Nephron progenitor cell (in vitro differentiated cells): Measurements from ENCODE around the gene KREMEN1.

Experiments used
- DNase-seq: peaks from one replicate; pipeline ENCODE4 v3.0.0; 2021
- H3K27ac Mint-ChIP-seq: 2 replicates; pipeline ENCODE4 v1.8.0; 2021; ENCODE audit warnings: mild to moderate bottlenecking, moderate library complexity, mixed read lengths
- H3K27me3 Mint-ChIP-seq: 2 replicates; pipeline ENCODE4 v1.8.0; 2021; ENCODE audit warnings: mild to moderate bottlenecking, low read depth, mixed read lengths; ENCODE audit not compliant: poor library complexity
- H3K36me3 Mint-ChIP-seq: 2 replicates; pipeline ENCODE4 v1.8.0; 2021; ENCODE audit warnings: low read depth, mixed read lengths
- H3K4me1 Mint-ChIP-seq: 2 replicates; pipeline ENCODE4 v1.8.0; 2021; ENCODE audit warnings: mixed read lengths
- H3K4me3 Mint-ChIP-seq: 2 replicates; pipeline ENCODE4 v1.8.0; 2021; ENCODE audit warnings: mild to moderate bottlenecking, moderate library complexity, mixed read lengths
- H3K9me3 Mint-ChIP-seq: 2 replicates; pipeline ENCODE4 v1.8.0; 2021; ENCODE audit warnings: mild to moderate bottlenecking, moderate library complexity, mixed read lengths
- TF ChIP-seq, protein P1 (sequence below): fragments of 200-600 bp; sonication (generic); IDR thresholded peaks from 2 replicates; pipeline ENCODE4 v1.5.0; 2021; ENCODE audit warnings: antibody characterized with exemption

Gene KREMEN1

DNA sequence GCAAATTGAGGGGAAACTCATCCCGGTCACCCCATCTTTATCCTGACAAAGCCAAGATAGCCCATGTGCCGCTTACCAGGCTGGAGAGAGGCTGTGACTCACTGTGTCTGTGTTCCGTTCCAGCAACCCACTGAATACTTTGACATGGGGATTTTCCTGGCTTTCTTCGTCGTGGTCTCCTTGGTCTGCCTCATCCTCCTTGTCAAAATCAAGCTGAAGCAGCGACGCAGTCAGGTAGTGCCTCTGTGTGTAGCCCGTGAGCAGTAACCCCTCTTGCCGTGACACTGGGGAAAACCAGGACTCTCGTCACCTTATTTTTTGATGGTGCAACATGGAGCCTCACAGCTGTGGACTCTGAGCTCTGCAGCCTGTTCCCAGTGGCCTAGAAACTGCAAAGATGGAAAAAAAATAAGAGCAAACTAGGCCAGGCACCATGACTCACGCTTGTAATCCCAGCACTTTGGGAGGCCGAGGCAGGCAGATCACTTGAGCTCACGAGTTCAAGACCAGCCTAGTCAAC is 28.1 kb upstream of the KREMEN1 start:
- TF ChIP-seq, protein P1, sequence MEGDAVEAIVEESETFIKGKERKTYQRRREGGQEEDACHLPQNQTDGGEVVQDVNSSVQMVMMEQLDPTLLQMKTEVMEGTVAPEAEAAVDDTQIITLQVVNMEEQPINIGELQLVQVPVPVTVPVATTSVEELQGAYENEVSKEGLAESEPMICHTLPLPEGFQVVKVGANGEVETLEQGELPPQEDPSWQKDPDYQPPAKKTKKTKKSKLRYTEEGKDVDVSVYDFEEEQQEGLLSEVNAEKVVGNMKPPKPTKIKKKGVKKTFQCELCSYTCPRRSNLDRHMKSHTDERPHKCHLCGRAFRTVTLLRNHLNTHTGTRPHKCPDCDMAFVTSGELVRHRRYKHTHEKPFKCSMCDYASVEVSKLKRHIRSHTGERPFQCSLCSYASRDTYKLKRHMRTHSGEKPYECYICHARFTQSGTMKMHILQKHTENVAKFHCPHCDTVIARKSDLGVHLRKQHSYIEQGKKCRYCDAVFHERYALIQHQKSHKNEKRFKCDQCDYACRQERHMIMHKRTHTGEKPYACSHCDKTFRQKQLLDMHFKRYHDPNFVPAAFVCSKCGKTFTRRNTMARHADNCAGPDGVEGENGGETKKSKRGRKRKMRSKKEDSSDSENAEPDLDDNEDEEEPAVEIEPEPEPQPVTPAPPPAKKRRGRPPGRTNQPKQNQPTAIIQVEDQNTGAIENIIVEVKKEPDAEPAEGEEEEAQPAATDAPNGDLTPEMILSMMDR: no peak
- H3K4me1 Mint-ChIP-seq: peaks cover 27% of the 10 kb centered on the region
- no peak for DNase-seq
- no peak overlapping the region for H3K27ac Mint-ChIP-seq
- H3K27me3 Mint-ChIP-seq: no peaks in the 10 kb centered on the region
- H3K36me3 Mint-ChIP-seq: peaks cover 41% of the 10 kb centered on the region
- no peak overlapping the region for H3K4me3 Mint-ChIP-seq
- H3K9me3 Mint-ChIP-seq: no peaks in the 10 kb centered on the region

DNA sequence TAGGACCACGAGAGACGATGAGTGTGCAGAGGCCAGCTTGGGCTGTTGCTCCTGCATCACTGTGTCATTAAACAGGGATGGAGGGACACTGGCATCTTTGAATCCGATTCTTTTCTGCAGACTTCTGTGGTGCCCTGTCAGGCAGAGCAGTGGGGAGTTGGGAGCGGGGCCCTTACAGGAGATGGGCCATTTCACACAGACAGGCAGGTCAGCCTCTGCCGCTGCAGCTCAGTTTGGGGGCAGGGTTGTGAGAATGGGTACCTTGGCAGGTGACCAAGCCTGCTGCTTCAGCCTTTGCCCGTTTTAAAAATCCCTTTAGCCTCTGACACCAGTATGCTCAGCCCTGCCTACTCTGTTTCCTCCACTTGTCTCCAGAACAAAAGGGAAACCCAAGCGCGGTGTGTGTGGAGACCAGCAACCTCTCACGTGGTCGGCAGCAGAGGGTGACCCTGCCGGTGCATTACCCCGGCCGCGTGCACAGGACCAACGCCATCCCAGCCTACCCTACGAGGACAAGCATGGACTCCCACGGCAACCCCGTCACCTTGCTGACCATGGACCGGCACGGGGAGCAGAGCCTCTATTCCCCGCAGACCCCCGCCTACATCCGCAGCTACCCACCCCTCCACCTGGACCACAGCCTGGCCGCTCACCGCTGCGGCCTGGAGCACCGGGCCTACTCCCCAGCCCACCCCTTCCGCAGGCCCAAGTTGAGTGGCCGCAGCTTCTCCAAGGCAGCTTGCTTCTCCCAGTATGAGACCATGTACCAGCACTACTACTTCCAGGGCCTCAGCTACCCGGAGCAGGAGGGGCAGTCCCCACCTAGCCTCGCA is 23.8 kb upstream of the KREMEN1 start:
- Mint-ChIP-seq H3K4me1 (peaks cover 4% of the 10 kb centered on the region), H3K4me3 (no peak overlapping the region), H3K9me3 (no peaks in the 10 kb centered on the region), H3K27me3 (peaks cover 5% of the 10 kb centered on the region), H3K36me3 (peaks cover 45% of the 10 kb centered on the region), H3K27ac (no peak overlapping the region)
- TF ChIP-seq, protein P1: no peak
- DNase-seq: no peak

DNA sequence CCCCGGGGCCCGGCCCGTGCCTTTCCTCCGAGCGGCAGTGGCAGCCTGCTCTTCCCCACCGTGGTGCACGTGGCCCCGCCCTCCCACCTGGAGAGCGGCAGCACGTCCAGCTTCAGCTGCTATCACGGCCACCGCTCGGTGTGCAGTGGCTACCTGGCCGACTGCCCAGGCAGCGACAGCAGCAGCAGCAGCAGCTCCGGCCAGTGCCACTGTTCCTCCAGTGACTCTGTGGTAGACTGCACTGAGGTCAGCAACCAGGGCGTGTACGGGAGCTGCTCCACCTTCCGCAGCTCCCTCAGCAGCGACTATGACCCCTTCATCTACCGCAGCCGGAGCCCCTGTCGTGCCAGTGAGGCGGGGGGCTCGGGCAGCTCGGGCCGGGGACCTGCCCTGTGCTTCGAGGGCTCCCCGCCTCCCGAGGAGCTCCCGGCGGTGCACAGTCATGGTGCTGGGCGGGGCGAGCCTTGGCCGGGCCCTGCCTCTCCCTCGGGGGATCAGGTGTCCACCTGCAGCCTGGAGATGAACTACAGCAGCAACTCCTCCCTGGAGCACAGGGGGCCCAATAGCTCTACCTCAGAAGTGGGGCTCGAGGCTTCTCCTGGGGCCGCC is 23.1 kb upstream of the KREMEN1 start:
- Mint-ChIP-seq H3K9me3 (no peaks in the 10 kb centered on the region), H3K27ac (peak overlapping the region; percentile 51), H3K4me1 (peaks cover 7% of the 10 kb centered on the region), H3K27me3 (peaks cover 5% of the 10 kb centered on the region), H3K36me3 (peaks cover 39% of the 10 kb centered on the region), H3K4me3 (no peak overlapping the region)
- TF ChIP-seq, protein P1: no peak
- DNase-seq: no peak

DNA sequence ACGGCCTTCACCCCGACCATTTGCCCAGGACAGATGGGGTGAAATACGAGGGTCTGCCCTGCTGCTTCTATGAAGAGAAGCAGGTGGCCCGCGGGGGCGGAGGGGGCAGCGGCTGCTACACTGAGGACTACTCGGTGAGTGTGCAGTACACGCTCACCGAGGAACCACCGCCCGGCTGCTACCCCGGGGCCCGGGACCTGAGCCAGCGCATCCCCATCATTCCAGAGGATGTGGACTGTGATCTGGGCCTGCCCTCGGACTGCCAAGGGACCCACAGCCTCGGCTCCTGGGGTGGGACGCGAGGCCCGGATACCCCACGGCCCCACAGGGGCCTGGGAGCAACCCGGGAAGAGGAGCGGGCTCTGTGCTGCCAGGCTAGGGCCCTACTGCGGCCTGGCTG is 22.4 kb upstream of the KREMEN1 start:
- H3K4me3 Mint-ChIP-seq: no peak overlapping the region
- no peak for DNase-seq
- TF ChIP-seq, protein P1: no peak
- no peak overlapping the region for H3K27ac Mint-ChIP-seq
- no peaks in the 10 kb centered on the region for H3K9me3 Mint-ChIP-seq
- peaks cover 40% of the 10 kb centered on the region for H3K36me3 Mint-ChIP-seq
- H3K27me3 Mint-ChIP-seq: peaks cover 5% of the 10 kb centered on the region
- H3K4me1 Mint-ChIP-seq: peaks cover 14% of the 10 kb centered on the region

DNA sequence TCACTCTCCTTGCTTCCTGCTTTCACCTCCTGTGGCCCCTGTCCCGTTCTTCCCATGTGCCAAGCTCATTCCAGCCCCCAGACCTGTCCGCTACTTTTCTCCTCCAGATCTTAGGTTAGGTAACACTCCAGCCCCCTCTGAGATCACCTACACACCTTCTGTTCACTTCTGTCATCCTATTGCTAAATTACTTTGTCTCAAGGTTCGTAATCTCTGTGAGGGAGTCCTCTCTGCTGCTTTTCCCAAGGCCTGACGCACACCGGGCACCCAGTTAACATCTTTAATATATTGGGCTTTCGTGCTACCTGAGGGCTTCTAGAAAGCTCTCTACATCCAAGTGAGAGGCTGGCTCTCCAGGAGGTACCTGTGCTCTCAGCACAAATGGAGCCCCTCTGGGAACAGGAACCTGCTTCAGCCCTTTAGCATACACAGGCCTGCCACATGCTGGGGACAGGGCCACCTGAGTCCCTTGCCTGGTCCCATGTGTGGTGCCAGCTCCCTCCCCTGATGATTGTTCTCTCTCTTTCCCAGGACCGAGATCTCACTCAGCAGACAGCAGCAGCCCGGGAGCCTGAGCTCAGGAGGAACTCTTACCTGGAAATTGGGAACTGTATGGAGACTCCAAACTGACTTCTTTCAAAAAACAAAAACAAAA is 19.7 kb upstream of the KREMEN1 start:
- no peak for DNase-seq
- Mint-ChIP-seq H3K4me1 (peaks cover 24% of the 10 kb centered on the region), H3K4me3 (no peak overlapping the region), H3K36me3 (peaks cover 24% of the 10 kb centered on the region), H3K27ac (peak overlapping the region; percentile 84), H3K9me3 (no peaks in the 10 kb centered on the region), H3K27me3 (peaks cover 5% of the 10 kb centered on the region)
- TF ChIP-seq, protein P1: no peak
